DND-41 (cell line): Measurements from ENCODE around the gene CRK.
"Not testable (repeated sequence)": the region's sequence is repeated elsewhere in the genome, so short reads cannot be mapped to it uniquely, and the experiment has no call there.

Experiments
- ATAC-seq: fragments of 200-7000 bp; cut with Tn5 transposase; 3 replicates; pipeline ENCODE4 v1.9.1; 2021; ENCODE audit warnings: low read depth; ENCODE audit not compliant: insufficient read depth
- DNase-seq: peaks from one replicate; pipeline ENCODE4 v3.0.0-alpha.2; 2020
- H2AFZ ChIP-seq: 2 replicates; pipeline ENCODE4 v1.6.0; 2012; ENCODE audit warnings: low read depth, low read length
- H3K27ac ChIP-seq: 2 replicates; pipeline ENCODE4 v1.5.1; 2012; ENCODE audit warnings: low read length, inconsistent platforms
- H3K27me3 ChIP-seq: fragments of 200-600 bp; sonication (generic); 2 replicates; pipeline ENCODE4 v1.6.0; 2012; ENCODE audit warnings: low read length, mild to moderate bottlenecking, inconsistent platforms; ENCODE audit not compliant: insufficient read depth, poor library complexity
- H3K36me3 ChIP-seq: 2 replicates; pipeline ENCODE4 v1.5.1; 2012; ENCODE audit warnings: low read length, inconsistent platforms; ENCODE audit not compliant: insufficient read depth
- H3K4me1 ChIP-seq: 2 replicates; pipeline ENCODE4 v1.5.1; 2012; ENCODE audit warnings: mild to moderate bottlenecking, low read length; ENCODE audit not compliant: insufficient read depth
- H3K4me2 ChIP-seq: 2 replicates; pipeline ENCODE4 v1.6.0; 2012; ENCODE audit warnings: mild to moderate bottlenecking, moderate library complexity, low read length, inconsistent platforms; ENCODE audit not compliant: insufficient read depth
- H3K4me3 ChIP-seq, 2 experiments: fragments of 200-600 bp in 1 of 2; shearing (Covaris generic) in 1 of 2; 2 replicates each; pipeline ENCODE4 v1.5.1; 2012 to 2016; ENCODE audit warnings: inconsistent platforms in 2 of 2, low read length in 2 of 2, mild to moderate bottlenecking in 2 of 2, low read depth in 1 of 2, moderate library complexity in 1 of 2
- H3K79me2 ChIP-seq: 2 replicates; pipeline ENCODE4 v1.6.0; 2012; ENCODE audit warnings: low read length, inconsistent platforms; ENCODE audit not compliant: insufficient read depth
- H3K9ac ChIP-seq: 2 replicates; pipeline ENCODE4 v1.6.0; 2012; ENCODE audit warnings: low read depth, mild to moderate bottlenecking, inconsistent platforms, low read length, moderate library complexity
- H3K9me3 ChIP-seq: 2 replicates; pipeline ENCODE4 v1.5.1; 2012; ENCODE audit warnings: low read length, moderate library complexity, mild to moderate bottlenecking, inconsistent platforms; ENCODE audit not compliant: insufficient read depth, severe bottlenecking
- H4K20me1 ChIP-seq: 2 replicates; pipeline ENCODE4 v1.6.0; 2012; ENCODE audit warnings: low read length; ENCODE audit not compliant: insufficient read depth
- EZH2 ChIP-seq: IDR thresholded peaks from 3 replicates; pipeline ENCODE4 v1.6.1; 2012; ENCODE audit warnings: borderline replicate concordance, low read depth, mild to moderate bottlenecking, moderate library complexity, low read length, inconsistent platforms; ENCODE audit not compliant: severe bottlenecking
- TF ChIP-seq, protein P1 (sequence below): IDR thresholded peaks from 2 replicates; pipeline ENCODE4 v1.5.1; 2012; ENCODE audit warnings: borderline replicate concordance, low read length, moderate library complexity, mild to moderate bottlenecking; ENCODE audit not compliant: poor library complexity, severe bottlenecking; ENCODE audit errors: extremely low read depth

CRK gene

GRCh38 chr17:1399679-1400512 lies 56.1 kb downstream of the CRK start, which contains the start of gene YWHAE:
TSS of gene YWHAE (minus strand) at chr17:1400222. CDS start at chr17:1400110, 112 bp downstream.
- Histone ChIP-seq H3K79me2 (peaks cover 51% of the 10 kb centered on the region), H3K4me2 (peak within 1 kb of the TSS; percentile 95), H3K9me3 (no peaks in the 10 kb centered on the region), H3K36me3 (peaks cover 45% of the 10 kb centered on the region), H3K4me1 (peaks cover 40% of the 10 kb centered on the region), H3K4me3 (peak within 1 kb of the TSS; percentile 86 to 99), H3K27ac (peak within 1 kb of the TSS; percentile 100), H3K27me3 (no peaks in the 10 kb centered on the region), H3K9ac (peak within 1 kb of the TSS; percentile 97), H2AFZ (peak within 1 kb of the TSS; percentile 99), H4K20me1 (peaks cover 45% of the 10 kb centered on the region)
- DNase-seq (peak; percentile 98), ATAC-seq (peak; percentile 95)
- no peak for TF ChIP-seq EZH2
- TF ChIP-seq, protein P1, sequence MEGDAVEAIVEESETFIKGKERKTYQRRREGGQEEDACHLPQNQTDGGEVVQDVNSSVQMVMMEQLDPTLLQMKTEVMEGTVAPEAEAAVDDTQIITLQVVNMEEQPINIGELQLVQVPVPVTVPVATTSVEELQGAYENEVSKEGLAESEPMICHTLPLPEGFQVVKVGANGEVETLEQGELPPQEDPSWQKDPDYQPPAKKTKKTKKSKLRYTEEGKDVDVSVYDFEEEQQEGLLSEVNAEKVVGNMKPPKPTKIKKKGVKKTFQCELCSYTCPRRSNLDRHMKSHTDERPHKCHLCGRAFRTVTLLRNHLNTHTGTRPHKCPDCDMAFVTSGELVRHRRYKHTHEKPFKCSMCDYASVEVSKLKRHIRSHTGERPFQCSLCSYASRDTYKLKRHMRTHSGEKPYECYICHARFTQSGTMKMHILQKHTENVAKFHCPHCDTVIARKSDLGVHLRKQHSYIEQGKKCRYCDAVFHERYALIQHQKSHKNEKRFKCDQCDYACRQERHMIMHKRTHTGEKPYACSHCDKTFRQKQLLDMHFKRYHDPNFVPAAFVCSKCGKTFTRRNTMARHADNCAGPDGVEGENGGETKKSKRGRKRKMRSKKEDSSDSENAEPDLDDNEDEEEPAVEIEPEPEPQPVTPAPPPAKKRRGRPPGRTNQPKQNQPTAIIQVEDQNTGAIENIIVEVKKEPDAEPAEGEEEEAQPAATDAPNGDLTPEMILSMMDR, result peak; percentile 1

- H3K79me2 ChIP-seq, result peaks cover 59% of the 10 kb centered on the region
- H3K9me3 ChIP-seq, result no peaks in the 10 kb centered on the region
- H3K9ac ChIP-seq, result peak overlapping the region; percentile 97
- TF ChIP-seq EZH2, result no peak
- TF ChIP-seq, protein P1, result no peak
- H3K4me3 ChIP-seq, result peak overlapping the region; percentile 86 to 99
- H3K36me3 ChIP-seq, result peaks cover 48% of the 10 kb centered on the region
- H4K20me1 ChIP-seq, result peaks cover 53% of the 10 kb centered on the region
- H3K27me3 ChIP-seq, result no peaks in the 10 kb centered on the region
- peak overlapping the region; percentile 99 for H2AFZ ChIP-seq
- ATAC-seq, result peak; percentile 22
- H3K27ac ChIP-seq, result peak overlapping the region; percentile 100
- no peak for DNase-seq
- peaks cover 40% of the 10 kb centered on the region for H3K4me1 ChIP-seq
- H3K4me2 ChIP-seq, result peak overlapping the region; percentile 95
Measured at GRCh38 chr17:1398931-1399678, 56.9 kb downstream of the CRK start.

DNA sequence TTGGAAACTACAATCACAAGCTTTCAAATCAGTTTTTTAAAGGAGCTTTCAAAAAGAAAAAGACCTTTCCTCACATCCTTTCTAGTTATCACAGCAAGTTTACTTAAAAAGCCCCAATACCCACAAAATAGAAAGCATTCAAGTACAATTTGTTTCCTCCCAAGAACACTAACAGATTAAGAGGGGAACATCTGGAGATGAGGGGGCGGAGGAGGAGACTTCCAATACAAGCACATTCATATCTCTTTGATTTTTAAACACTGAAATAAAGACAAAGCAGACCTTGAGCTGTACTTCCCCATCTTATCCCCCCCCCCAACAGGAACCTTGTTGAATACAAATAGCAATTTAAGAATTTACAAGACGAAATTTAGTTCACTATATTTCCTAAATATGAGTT lies 58.0 kb downstream of the CRK start:
- TF ChIP-seq, protein P1, result no peak
- TF ChIP-seq EZH2, result no peak
- DNase-seq, result no peak
- Histone ChIP-seq H3K4me2 (peak overlapping the region; percentile 95), H3K4me1 (peaks cover 45% of the 10 kb centered on the region), H3K27ac (peak overlapping the region; percentile 100), H3K79me2 (peaks cover 70% of the 10 kb centered on the region), H4K20me1 (peaks cover 64% of the 10 kb centered on the region), H3K4me3 (peak overlapping the region; percentile 86 to 99; a peak in 3 of 4 replicates), H3K9ac (peak overlapping the region; percentile 97), H3K9me3 (no peaks in the 10 kb centered on the region), H3K27me3 (no peaks in the 10 kb centered on the region), H2AFZ (no peak overlapping the region), H3K36me3 (peaks cover 51% of the 10 kb centered on the region)
- no peak for ATAC-seq

GRCh38 chr17:1395876-1396665 lies 60.0 kb downstream of the CRK start:
- peak overlapping the region; percentile 37 for H3K4me2 ChIP-seq
- H4K20me1 ChIP-seq, result peaks cover 83% of the 10 kb centered on the region
- not testable (repeated sequence) for H3K27ac ChIP-seq, H3K4me3 ChIP-seq, H3K9me3 ChIP-seq, ATAC-seq, H2AFZ ChIP-seq, DNase-seq, H3K9ac ChIP-seq, H3K27me3 ChIP-seq
- H3K79me2 ChIP-seq, result peaks cover 90% of the 10 kb centered on the region
- peaks cover 55% of the 10 kb centered on the region for H3K4me1 ChIP-seq
- peaks cover 61% of the 10 kb centered on the region for H3K36me3 ChIP-seq
